Measurements from ENCODE around the gene CCDC92B. TPM values are rescaled to one million over a fixed set of nuclear protein-coding genes. Genes with fewer than 3 reads are reported as not detected.
A peak's percentile ranks its signal among the peaks of the same experiment; 100 is the strongest.

Gene CCDC92B
- total RNA-seq, 4 donors from 2014 or later = 0.48 to 0.82 (median 0.75) TPM; not detected in 1

DNA sequence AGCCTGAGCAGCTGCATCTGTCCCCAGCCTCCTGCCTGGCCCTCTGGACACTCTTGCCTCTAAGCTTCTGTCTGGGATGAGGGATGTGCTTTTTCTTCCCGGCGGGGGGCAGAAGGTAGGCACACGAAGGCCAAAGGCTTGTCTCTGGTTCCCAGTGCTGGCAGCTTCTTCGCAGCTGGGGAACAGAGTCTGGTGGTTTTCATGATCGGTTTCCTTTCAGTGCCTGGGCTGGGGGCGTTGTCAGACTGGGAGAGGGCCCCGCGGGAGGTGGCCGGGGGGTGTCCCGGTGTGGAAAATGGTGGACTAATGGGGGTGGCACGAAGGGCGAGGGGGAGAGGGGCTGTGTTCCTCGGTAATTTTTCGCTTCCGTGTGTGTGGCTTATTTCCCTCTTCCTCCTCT, 47.8 kb upstream of the CCDC92B start:
- intact Hi-C loops (cut with DNase I; ENCODE audit: low total_unique reads) (no loop called here), in situ Hi-C loops (cut with MboI; ENCODE audit: low pct_ligation_motif_present in 1 of 4, low pct_unique_long_range_greater_than_20kb in 1 of 4, low sequenced_read_pairs in 3 of 4) (no loop called here)
- Histone ChIP-seq H3K9me3 (no peaks in the 10 kb centered on the region), H3K27ac (peak overlapping the region; percentile 61 to 85 (median 64)), H3K36me3 (no peaks in the 10 kb centered on the region), H3K4me3 (peak overlapping the region in 2 of 4 donors; percentile 35 to 39), H3K27me3 (no peaks in the 10 kb centered on the region), H3K4me1 (peaks cover 5 to 32% (median 25%) of the 10 kb centered on the region in 4 donors)
- 37% methylated on average over 15 of the region's 15 CpGs; no CpG with 5 or more reads in 1 of the 2 donors for WGBS, 2 donors (ENCODE audit: low coverage in 1 of 2)
- TF ChIP-seq EP300 (IDR thresholded peaks at IDR 0.05; ENCODE audit: low read depth) (no peak), POLR2A (IDR thresholded peaks at IDR 0.05) (no peak), POLR2AphosphoS5 (IDR thresholded peaks at IDR 0.05) (no peak)
- DNase-seq = no peak

DNA sequence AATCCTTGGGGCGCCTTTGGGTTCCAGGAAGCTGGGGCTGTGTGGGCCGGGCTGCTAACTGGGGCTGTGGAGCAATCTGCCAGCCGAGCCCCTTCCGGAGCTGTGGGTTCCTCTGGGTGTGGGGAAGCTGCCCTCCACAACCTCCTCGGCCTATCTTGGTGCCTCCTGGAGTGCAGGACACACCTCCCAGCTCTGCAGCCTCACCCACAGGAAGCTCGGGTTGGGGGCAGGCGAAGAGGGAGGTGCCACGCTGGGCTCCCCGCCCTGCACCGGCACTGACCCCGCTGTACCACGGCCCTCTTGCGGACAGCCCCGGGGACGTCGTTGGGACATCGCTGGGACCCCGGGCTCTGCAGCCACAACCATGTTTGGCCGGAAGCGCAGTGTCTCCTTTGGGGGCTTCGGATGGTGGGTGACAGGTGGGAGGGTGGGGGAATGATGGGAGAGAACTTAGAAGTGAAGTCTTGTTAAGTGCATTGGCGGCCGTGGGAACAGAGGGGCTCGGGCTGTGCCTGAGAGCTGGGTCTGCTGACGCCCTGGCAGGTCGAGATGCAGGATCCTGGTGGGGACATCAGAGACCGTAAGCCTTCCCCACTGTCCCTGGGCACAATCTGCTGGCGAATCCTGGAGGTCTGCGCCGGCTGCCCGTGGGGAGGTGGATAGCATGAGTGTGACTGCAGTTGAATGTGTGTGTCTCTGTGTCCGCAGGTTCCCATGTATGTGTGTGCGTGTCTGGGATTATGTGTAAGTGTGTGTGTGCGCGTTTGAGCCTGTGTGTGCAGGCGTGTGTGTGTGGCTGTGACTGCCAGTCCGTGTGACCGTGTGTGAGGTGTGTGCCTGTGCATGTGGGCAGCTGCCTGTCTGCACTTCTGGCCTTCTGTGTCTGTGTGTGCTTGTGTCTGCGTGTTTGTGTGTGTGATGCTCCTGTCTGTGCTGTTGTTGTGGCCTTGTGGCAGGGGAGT, 47.0 kb upstream of the CCDC92B start, which contains the start of gene RAP1GAP2:
Gene RAP1GAP2 (plus strand): TSS at position 275 of the 962 bp plus-strand sequence. CDS start 90 bp downstream, at position 365.
- intact Hi-C loops (cut with DNase I; ENCODE audit: low total_unique reads) = no loop called here
- WGBS, 2 donors (ENCODE audit: low coverage in 1 of 2) = 36 to 69% methylated on average over 5 to 36 of the region's 39 CpGs
- peak; percentile 82 for DNase-seq
- Histone ChIP-seq H3K4me3 (peak within 1 kb of the TSS in 3 of 4 donors; percentile 12 to 39 (median 35)), H3K36me3 (no peaks in the 10 kb centered on the region), H3K27me3 (no peaks in the 10 kb centered on the region), H3K27ac (peak within 1 kb of the TSS; percentile 61 to 85 (median 64)), H3K9me3 (no peaks in the 10 kb centered on the region), H3K4me1 (peaks cover 5 to 34% (median 25%) of the 10 kb centered on the region in 4 donors)
- TF ChIP-seq, protein P1, sequence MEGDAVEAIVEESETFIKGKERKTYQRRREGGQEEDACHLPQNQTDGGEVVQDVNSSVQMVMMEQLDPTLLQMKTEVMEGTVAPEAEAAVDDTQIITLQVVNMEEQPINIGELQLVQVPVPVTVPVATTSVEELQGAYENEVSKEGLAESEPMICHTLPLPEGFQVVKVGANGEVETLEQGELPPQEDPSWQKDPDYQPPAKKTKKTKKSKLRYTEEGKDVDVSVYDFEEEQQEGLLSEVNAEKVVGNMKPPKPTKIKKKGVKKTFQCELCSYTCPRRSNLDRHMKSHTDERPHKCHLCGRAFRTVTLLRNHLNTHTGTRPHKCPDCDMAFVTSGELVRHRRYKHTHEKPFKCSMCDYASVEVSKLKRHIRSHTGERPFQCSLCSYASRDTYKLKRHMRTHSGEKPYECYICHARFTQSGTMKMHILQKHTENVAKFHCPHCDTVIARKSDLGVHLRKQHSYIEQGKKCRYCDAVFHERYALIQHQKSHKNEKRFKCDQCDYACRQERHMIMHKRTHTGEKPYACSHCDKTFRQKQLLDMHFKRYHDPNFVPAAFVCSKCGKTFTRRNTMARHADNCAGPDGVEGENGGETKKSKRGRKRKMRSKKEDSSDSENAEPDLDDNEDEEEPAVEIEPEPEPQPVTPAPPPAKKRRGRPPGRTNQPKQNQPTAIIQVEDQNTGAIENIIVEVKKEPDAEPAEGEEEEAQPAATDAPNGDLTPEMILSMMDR (IDR thresholded peaks at IDR 0.05) = peak in 1 of 5 experiments; percentile 32
- peak; percentile 32 for TF ChIP-seq POLR2A (IDR thresholded peaks at IDR 0.05)
- peak in 2 of 3 donors; percentile 32 to 36 for TF ChIP-seq POLR2AphosphoS5 (IDR thresholded peaks at IDR 0.05)
- TF ChIP-seq EP300 (IDR thresholded peaks at IDR 0.05; ENCODE audit: low read depth) = no peak
- in situ Hi-C loops (cut with MboI; ENCODE audit: low pct_ligation_motif_present in 1 of 4, low pct_unique_long_range_greater_than_20kb in 1 of 4, low sequenced_read_pairs in 3 of 4) = no loop called here

GRCh38 chr17:2795441-2796163, 46.1 kb upstream of the CCDC92B start:
- in situ Hi-C loops (cut with MboI; ENCODE audit: low pct_ligation_motif_present in 1 of 4, low pct_unique_long_range_greater_than_20kb in 1 of 4, low sequenced_read_pairs in 3 of 4) = no loop called here
- intact Hi-C loops (cut with DNase I; ENCODE audit: low total_unique reads) = no loop called here
- Histone ChIP-seq H3K27ac (peak overlapping the region; percentile 61 to 85 (median 64)), H3K4me3 (peak overlapping the region in 3 of 4 donors; percentile 12 to 39 (median 35)), H3K27me3 (no peaks in the 10 kb centered on the region), H3K4me1 (peaks cover 5 to 40% (median 25%) of the 10 kb centered on the region in 4 donors), H3K9me3 (no peaks in the 10 kb centered on the region), H3K36me3 (no peaks in the 10 kb centered on the region)
- TF ChIP-seq POLR2A (IDR thresholded peaks at IDR 0.05) (no peak), POLR2AphosphoS5 (IDR thresholded peaks at IDR 0.05) (no peak), EP300 (IDR thresholded peaks at IDR 0.05; ENCODE audit: low read depth) (no peak)
- TF ChIP-seq, protein P1 (IDR thresholded peaks at IDR 0.05) = no peak
- DNase-seq = no peak
- 30 to 64% methylated on average over 4 to 24 of the region's 28 CpGs for WGBS, 2 donors (ENCODE audit: low coverage in 1 of 2)

GRCh38 chr17:2794111-2794803, 44.8 kb upstream of the CCDC92B start:
- TF ChIP-seq POLR2AphosphoS5 (IDR thresholded peaks at IDR 0.05) = no peak
- TF ChIP-seq EP300 (IDR thresholded peaks at IDR 0.05; ENCODE audit: low read depth) = no peak
- TF ChIP-seq POLR2A (IDR thresholded peaks at IDR 0.05) = no peak
- Histone ChIP-seq H3K36me3 (no peaks in the 10 kb centered on the region), H3K9me3 (no peaks in the 10 kb centered on the region), H3K27me3 (no peaks in the 10 kb centered on the region), H3K4me3 (no peak overlapping the region), H3K27ac (no peak overlapping the region), H3K4me1 (peaks cover 5 to 42% (median 25%) of the 10 kb centered on the region in 4 donors)
- intact Hi-C loops (cut with DNase I; ENCODE audit: low total_unique reads) (no loop called here), in situ Hi-C loops (cut with MboI; ENCODE audit: low pct_ligation_motif_present in 1 of 4, low pct_unique_long_range_greater_than_20kb in 1 of 4, low sequenced_read_pairs in 3 of 4) (no loop called here)
- 58 to 75% methylated on average over 1 to 6 of the region's 6 CpGs for WGBS, 2 donors (ENCODE audit: low coverage in 1 of 2)
- no peak for DNase-seq

All from transverse colon (tissue), 4 donors.